ENCODE results near the gene PACSIN1. TPM values are rescaled to one million over a fixed set of nuclear protein-coding genes. Genes with fewer than 3 reads are reported as not detected.

Gene PACSIN1
- total RNA-seq, 3 donors from 2014 or later = 0.29 to 0.33 TPM; not detected in 1

DNA sequence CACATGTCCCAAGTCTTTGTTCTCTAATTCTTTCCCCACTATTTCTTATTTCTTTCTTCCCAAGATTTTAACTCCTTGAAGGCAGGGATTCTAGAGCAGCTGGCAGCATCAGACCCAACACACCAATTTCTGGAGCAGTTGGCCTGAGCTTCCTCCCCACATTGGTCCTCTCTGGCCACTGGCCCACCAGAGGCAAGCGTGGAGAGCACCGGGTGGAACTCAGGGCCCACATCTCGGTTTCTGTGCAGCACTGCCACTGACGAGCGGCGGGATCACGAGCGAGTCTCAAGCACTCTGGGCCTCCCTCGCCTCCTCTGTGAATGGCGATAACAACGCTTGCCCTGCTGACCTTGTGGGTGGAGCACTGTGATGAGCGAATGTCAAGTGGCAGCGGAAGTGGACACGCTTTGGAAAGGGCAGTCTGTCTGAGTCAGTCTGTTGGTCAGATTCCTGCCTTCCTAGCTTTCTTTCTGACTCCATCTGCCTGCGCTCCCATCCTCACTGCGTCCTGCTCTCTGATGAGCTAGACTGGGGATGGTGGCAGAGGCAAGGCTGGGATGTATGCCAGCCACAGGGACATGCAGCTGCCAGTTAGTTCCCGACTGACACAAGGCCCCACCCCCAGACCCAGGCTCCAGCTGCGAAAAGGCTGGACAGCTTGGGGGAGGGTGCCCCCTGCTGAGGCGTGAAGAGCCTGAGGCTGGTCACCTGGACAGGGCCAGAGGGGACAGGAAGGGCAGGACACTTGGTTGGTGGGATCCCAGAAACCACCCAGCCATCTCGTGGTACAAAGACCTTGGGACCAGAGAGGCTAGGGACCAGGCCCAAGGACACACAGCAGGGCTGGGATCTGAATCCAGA is 94.7 kb downstream of the PACSIN1 start:
- H3K4me3 ChIP-seq = no peak overlapping the region
- no peaks in the 10 kb centered on the region for H3K9me3 ChIP-seq
- H3K27me3 ChIP-seq = no peaks in the 10 kb centered on the region
- intact Hi-C loops (cut with DNase I; ENCODE audit: low total_unique reads) = no loop called here
- H3K4me1 ChIP-seq = no peaks in the 10 kb centered on the region
- no peaks in the 10 kb centered on the region for H3K36me3 ChIP-seq
- H3K27ac ChIP-seq = no peak overlapping the region
- TF ChIP-seq, protein P1, sequence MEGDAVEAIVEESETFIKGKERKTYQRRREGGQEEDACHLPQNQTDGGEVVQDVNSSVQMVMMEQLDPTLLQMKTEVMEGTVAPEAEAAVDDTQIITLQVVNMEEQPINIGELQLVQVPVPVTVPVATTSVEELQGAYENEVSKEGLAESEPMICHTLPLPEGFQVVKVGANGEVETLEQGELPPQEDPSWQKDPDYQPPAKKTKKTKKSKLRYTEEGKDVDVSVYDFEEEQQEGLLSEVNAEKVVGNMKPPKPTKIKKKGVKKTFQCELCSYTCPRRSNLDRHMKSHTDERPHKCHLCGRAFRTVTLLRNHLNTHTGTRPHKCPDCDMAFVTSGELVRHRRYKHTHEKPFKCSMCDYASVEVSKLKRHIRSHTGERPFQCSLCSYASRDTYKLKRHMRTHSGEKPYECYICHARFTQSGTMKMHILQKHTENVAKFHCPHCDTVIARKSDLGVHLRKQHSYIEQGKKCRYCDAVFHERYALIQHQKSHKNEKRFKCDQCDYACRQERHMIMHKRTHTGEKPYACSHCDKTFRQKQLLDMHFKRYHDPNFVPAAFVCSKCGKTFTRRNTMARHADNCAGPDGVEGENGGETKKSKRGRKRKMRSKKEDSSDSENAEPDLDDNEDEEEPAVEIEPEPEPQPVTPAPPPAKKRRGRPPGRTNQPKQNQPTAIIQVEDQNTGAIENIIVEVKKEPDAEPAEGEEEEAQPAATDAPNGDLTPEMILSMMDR (IDR thresholded peaks at IDR 0.05) = no peak
- no peak for TF ChIP-seq POLR2A (IDR thresholded peaks at IDR 0.05)
- no peak for TF ChIP-seq POLR2AphosphoS5 (IDR thresholded peaks at IDR 0.05)
- no peak for DNase-seq (ENCODE audit: low spot score in 2 of 2)

DNA sequence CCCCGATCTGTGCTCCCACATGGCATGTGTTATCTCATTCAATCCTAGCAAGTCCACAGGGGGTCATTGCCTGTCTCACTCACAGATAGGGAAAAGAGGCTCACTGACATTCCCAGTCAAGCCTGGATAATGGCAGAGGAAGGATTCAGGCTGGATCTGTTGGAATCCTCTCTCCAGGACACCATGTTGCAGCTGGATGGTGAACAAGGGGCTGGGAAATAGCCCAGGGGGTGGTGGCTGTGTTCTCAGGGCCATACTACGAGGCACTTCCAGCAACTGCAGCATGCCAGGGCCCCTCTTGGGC is 95.3 kb downstream of the PACSIN1 start:
- TF ChIP-seq, protein P1 (IDR thresholded peaks at IDR 0.05) = no peak
- TF ChIP-seq POLR2AphosphoS5 (IDR thresholded peaks at IDR 0.05) (no peak), POLR2A (IDR thresholded peaks at IDR 0.05) (no peak)
- no peaks in the 10 kb centered on the region for H3K36me3 ChIP-seq

DNA sequence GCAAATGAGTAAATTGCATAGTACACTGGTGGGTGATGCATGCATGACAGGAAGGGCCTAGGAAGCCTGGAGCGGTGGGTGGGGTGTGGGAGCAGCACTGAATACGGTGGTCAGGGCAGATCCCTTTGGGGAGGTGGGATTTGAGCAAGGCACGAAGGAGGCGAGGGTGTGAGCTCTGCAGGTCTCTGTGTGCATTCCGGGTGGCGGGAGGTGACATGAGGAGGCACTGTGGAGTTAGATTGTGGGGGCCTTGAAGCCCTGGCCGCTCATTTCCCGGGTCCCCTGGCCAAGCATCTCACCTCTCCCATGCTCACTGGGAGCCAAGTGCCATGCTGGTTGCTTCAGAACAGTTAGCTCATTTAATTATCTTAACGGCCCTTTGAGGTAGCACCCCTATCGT is 96.5 kb downstream of the PACSIN1 start:
- no peaks in the 10 kb centered on the region for H3K9me3 ChIP-seq
- H3K27me3 ChIP-seq = no peaks in the 10 kb centered on the region
- no peaks in the 10 kb centered on the region for H3K36me3 ChIP-seq
- H3K4me3 ChIP-seq = no peak overlapping the region
- DNase-seq (ENCODE audit: low spot score in 2 of 2) = no peak
- TF ChIP-seq, protein P1 (IDR thresholded peaks at IDR 0.05) = no peak
- TF ChIP-seq POLR2A (IDR thresholded peaks at IDR 0.05) = no peak
- TF ChIP-seq POLR2AphosphoS5 (IDR thresholded peaks at IDR 0.05) = no peak
- no peak overlapping the region for H3K27ac ChIP-seq
- H3K4me1 ChIP-seq = no peaks in the 10 kb centered on the region
- intact Hi-C loops (cut with DNase I; ENCODE audit: low total_unique reads) = no loop called here

More for the DNA sequence above, 95.3 kb downstream of the PACSIN1 start:
- Histone ChIP-seq H3K4me3 (no peak overlapping the region), H3K27me3 (no peaks in the 10 kb centered on the region), H3K27ac (no peak overlapping the region), H3K4me1 (no peaks in the 10 kb centered on the region), H3K9me3 (no peaks in the 10 kb centered on the region)
- DNase-seq (ENCODE audit: low spot score in 2 of 2) = no peak
- intact Hi-C loops (cut with DNase I; ENCODE audit: low total_unique reads) = no loop called here

DNA sequence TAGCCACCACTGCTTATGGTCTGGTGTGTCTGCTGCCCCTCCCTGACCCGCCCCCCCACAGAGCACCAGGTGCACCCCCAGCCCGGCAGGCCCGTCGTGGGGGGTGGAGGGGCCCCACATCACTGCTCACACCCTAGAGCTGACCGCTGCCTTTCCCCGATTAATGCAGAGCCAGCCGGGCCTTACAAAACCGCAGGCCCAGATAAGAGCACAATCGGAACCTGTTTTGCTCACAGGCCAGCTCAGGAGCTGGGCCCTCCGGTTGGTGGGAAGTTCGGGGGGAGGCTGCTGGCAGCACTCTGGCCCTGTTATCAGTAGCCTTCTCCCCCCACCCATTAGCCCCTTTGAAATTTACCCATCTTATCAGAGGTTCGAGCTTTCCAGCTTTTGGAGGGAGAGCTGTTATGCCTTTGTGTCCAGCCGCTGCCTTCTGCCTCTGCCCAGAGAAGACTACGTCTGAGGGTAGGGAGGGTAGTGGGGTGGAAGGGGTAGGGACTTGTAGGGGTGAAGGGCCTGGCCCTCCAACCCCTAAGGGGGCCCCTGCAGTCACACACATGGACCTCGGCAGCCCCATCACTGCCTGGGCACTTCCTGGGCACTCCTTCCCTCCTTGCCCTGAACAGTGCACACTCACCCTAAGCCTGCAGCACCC is 97.1 kb downstream of the PACSIN1 start:
- H3K4me3 ChIP-seq = no peak overlapping the region
- no peak overlapping the region for H3K27ac ChIP-seq
- no peak for TF ChIP-seq POLR2A (IDR thresholded peaks at IDR 0.05)
- TF ChIP-seq, protein P1 (IDR thresholded peaks at IDR 0.05) = no peak
- TF ChIP-seq POLR2AphosphoS5 (IDR thresholded peaks at IDR 0.05) = no peak
- no peaks in the 10 kb centered on the region for H3K9me3 ChIP-seq
- intact Hi-C loops (cut with DNase I; ENCODE audit: low total_unique reads) = no loop called here
- H3K27me3 ChIP-seq = no peaks in the 10 kb centered on the region
- no peaks in the 10 kb centered on the region for H3K36me3 ChIP-seq
- no peaks in the 10 kb centered on the region for H3K4me1 ChIP-seq
- DNase-seq (ENCODE audit: low spot score in 2 of 2) = no peak

DNA sequence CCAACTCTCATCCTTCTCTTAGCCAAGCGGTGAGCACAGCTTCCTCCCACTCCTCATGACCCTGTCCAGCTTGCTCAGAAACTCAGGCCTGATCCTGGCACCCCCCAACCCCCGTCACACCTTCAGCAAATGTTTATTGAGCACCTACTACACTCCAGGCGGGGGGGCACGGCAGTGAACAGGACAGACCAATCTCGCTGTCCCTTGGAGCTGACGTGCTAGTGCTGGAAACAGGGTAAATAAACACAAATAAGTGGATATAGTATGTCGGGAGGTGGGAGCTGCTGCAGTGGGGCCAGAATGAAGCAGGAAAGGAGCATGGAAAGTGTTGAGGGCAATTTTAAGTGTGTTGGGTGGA is 97.6 kb downstream of the PACSIN1 start:
- no peak overlapping the region for H3K27ac ChIP-seq
- TF ChIP-seq, protein P1 (IDR thresholded peaks at IDR 0.05) = no peak
- TF ChIP-seq POLR2A (IDR thresholded peaks at IDR 0.05) (no peak), POLR2AphosphoS5 (IDR thresholded peaks at IDR 0.05) (no peak)
- no peaks in the 10 kb centered on the region for H3K36me3 ChIP-seq

More for the DNA sequence above, 97.6 kb downstream of the PACSIN1 start:
- no peaks in the 10 kb centered on the region for H3K4me1 ChIP-seq
- no peak for DNase-seq (ENCODE audit: low spot score in 2 of 2)
- H3K9me3 ChIP-seq = no peaks in the 10 kb centered on the region
- H3K27me3 ChIP-seq = no peaks in the 10 kb centered on the region
- H3K4me3 ChIP-seq = no peak overlapping the region
- intact Hi-C loops (cut with DNase I; ENCODE audit: low total_unique reads) = no loop called here

All from breast epithelium (tissue), 4 donors.